Gastroesophageal sphincter (tissue), 4 donors: ENCODE measurements around the gene GPC1. TPM values are rescaled to one million over a fixed set of nuclear protein-coding genes. Genes with fewer than 3 reads are reported as not detected.

ENCODE experiments used
- ATAC-seq: fragments of 150-250 bp; one replicate; pipeline ENCODE4 v1.9.1; 2016; ENCODE audit warnings: mild to moderate bottlenecking, moderate library complexity
- H3K27ac ChIP-seq, 4 donors: fragments of 200-600 bp; sonication (generic) in 3 of 4; 1 replicate in 3 of 4; 2 replicates in 1 of 4; pipeline ENCODE4 v1.5.1; 2016 to 2019
- H3K27me3 ChIP-seq: fragments of 200-600 bp; sonication (generic); one replicate; pipeline ENCODE4 v1.5.1; 2019
- H3K36me3 ChIP-seq, 2 donors: fragments of 200-600 bp; sonication (generic); one replicate each; pipeline ENCODE4 v1.5.1; 2019; ENCODE audit warnings: control low read depth in 1 of 2
- H3K4me1 ChIP-seq, 3 donors: fragments of 200-600 bp; sonication (generic); 1 replicate in 2 of 3; 2 replicates in 1 of 3; pipeline ENCODE4 v1.5.1; 2016 to 2019; ENCODE audit warnings: control low read depth in 2 of 3
- H3K4me3 ChIP-seq, 2 donors: fragments of 200-600 bp; sonication (generic); one replicate each; pipeline ENCODE4 v1.5.1; 2019; ENCODE audit warnings: mild to moderate bottlenecking in 1 of 2, moderate library complexity in 1 of 2
- H3K9me3 ChIP-seq, 3 donors: fragments of 200-600 bp; sonication (generic); one replicate each; pipeline ENCODE4 v1.5.1; 2017 to 2019; ENCODE audit warnings: control low read depth in 2 of 3
- CTCF ChIP-seq, 4 experiments: fragments of 200-600 bp in 2 of 4; fragments of 450-650 bp in 2 of 4; sonication (generic) in 1 of 4; IDR thresholded peaks; one replicate each; pipeline ENCODE4 v1.5.1; 2017 to 2019; ENCODE audit warnings: antibody characterized with exemption in 4 of 4, mild to moderate bottlenecking in 2 of 4, moderate library complexity in 2 of 4
- EP300 ChIP-seq: sonication (generic); formaldehyde crosslinking; IDR thresholded peaks from one replicate; pipeline ENCODE4 v1.6.1; 2017; ENCODE audit warnings: antibody characterized with exemption, mild to moderate bottlenecking
- POLR2A ChIP-seq, 2 donors: fragments of 450-650 bp; IDR thresholded peaks; one replicate each; pipeline ENCODE4 v1.6.1; 2017; ENCODE audit warnings: antibody characterized with exemption in 2 of 2, mild to moderate bottlenecking in 2 of 2, moderate library complexity in 1 of 2
- POLR2AphosphoS5 ChIP-seq: sonication (generic); formaldehyde crosslinking; IDR thresholded peaks from one replicate; pipeline ENCODE4 v1.6.1; 2017; ENCODE audit warnings: antibody characterized with exemption
- WGBS, 2 donors: methylation state at CpG; one replicate each; pipeline ENCODE4 v1.1.5; 2018; ENCODE audit warnings: low coverage in 1 of 2; 5-methylcytosine and 5-hydroxymethylcytosine counted together
- total RNA-seq, 4 donors: library from RNA; depleted of rRNA; stranded (reverse); fragments of >200 nt; gene quantifications; one replicate each; pipeline ENCODE4 v1.1.0, GENCODE V29; 2016

Gene GPC1
- total RNA-seq, 4 donors from 2014 or later: 22.5 to 73.9 (median 43.3) TPM

DNA sequence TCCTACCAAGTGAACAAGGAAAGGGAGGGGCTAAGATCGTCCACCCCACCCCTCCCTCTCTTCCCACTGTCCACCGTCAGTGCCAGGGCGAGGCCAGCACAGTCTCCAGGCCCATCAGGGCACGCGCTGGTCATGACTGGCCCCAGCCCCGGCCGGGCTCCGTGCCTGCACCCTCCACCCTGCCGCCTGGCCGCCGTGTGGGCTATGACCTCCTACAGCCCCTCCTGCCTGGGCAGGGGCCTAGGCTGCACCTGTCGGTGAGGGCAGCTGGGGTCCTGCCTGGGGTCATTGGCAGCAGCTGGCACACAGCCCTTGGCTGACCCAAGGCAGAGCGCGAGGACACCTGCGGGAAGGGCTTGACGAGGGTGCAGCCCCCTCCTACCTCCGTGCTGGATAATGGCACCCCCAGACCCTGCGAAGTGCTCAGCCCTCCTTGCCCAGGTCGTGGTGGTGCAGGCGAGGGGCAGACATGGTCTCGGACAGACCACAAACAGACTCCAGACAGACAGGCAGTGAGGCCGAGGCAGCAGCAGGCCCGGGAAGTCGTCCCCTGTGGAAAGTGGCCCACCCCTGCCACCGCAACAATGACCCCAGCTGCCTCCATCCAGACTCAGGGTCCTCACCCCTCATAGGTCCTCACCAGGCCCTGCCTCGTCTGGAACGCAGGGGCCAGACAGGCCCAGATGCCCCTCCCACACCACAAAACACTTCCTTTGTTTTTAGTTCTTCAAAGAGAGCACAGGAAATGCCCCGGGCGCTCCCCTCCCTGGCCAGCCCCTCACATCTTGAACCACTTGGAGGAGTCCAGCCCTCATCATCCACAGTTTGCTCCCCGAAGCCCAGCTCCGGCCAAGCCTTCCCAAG is 43.1 kb upstream of the GPC1 start:
- H3K27ac ChIP-seq: no peak overlapping the region
- H3K4me1 ChIP-seq: peaks cover 0 to 9% (median 2%) of the 10 kb centered on the region in 3 donors
- H3K36me3 ChIP-seq: no peaks in the 10 kb centered on the region
- no peak for ATAC-seq
- TF ChIP-seq CTCF (IDR thresholded peaks at IDR 0.05): no peak
- TF ChIP-seq POLR2AphosphoS5: no peak
- TF ChIP-seq POLR2A (IDR thresholded peaks at IDR 0.05): no peak
- no peak for TF ChIP-seq EP300
- H3K9me3 ChIP-seq: no peaks in the 10 kb centered on the region
- no peaks in the 10 kb centered on the region for H3K27me3 ChIP-seq
- 67 to 80% methylated on average over 1 to 6 of the region's 31 CpGs for WGBS, 2 donors
- H3K4me3 ChIP-seq: no peak overlapping the region

- H3K4me1 ChIP-seq: peaks cover 0 to under 1% (median 0%) of the 10 kb centered on the region in 3 donors
- no peak overlapping the region for H3K27ac ChIP-seq
- no peaks in the 10 kb centered on the region for H3K9me3 ChIP-seq
- no peaks in the 10 kb centered on the region for H3K27me3 ChIP-seq
- no peak for ATAC-seq
- TF ChIP-seq CTCF (IDR thresholded peaks at IDR 0.05) (no peak), POLR2A (IDR thresholded peaks at IDR 0.05) (no peak), POLR2AphosphoS5 (no peak)
- H3K36me3 ChIP-seq: no peaks in the 10 kb centered on the region
- WGBS, 2 donors: no CpG with 5 or more reads among the region's 23 CpGs
- no peak overlapping the region for H3K4me3 ChIP-seq
Observed at GRCh38 chr2:240392948-240393830, 42.3 kb upstream of the GPC1 start.

- ATAC-seq: no peak
- H3K4me1 ChIP-seq: no peaks in the 10 kb centered on the region
- H3K36me3 ChIP-seq: no peaks in the 10 kb centered on the region
- H3K27ac ChIP-seq: no peak overlapping the region
- TF ChIP-seq POLR2AphosphoS5: no peak
- TF ChIP-seq EP300: no peak
- no peak for TF ChIP-seq CTCF (IDR thresholded peaks at IDR 0.05)
- TF ChIP-seq POLR2A (IDR thresholded peaks at IDR 0.05): no peak
- no peaks in the 10 kb centered on the region for H3K9me3 ChIP-seq
- H3K27me3 ChIP-seq: no peaks in the 10 kb centered on the region
- 76% methylated on average over 3 of the region's 21 CpGs; no CpG with 5 or more reads in 1 of the 2 donors for WGBS, 2 donors
- H3K4me3 ChIP-seq: no peak overlapping the region
Observed at GRCh38 chr2:240393831-240394410, 41.5 kb upstream of the GPC1 start.

- ATAC-seq: no peak
- no peaks in the 10 kb centered on the region for H3K36me3 ChIP-seq
- TF ChIP-seq EP300: no peak
- no peak for TF ChIP-seq POLR2A (IDR thresholded peaks at IDR 0.05)
- no peak for TF ChIP-seq POLR2AphosphoS5
- no peak for TF ChIP-seq CTCF (IDR thresholded peaks at IDR 0.05)
- H3K4me1 ChIP-seq: no peaks in the 10 kb centered on the region
- no peaks in the 10 kb centered on the region for H3K9me3 ChIP-seq
- H3K27ac ChIP-seq: no peak overlapping the region
- 93 to 96% methylated on average over 4 to 6 of the region's 9 CpGs for WGBS, 2 donors
- H3K27me3 ChIP-seq: no peaks in the 10 kb centered on the region
- no peak overlapping the region for H3K4me3 ChIP-seq
Observed at GRCh38 chr2:240394549-240394948, 40.9 kb upstream of the GPC1 start.
